Lower lobe of right lung (tissue), 2 donors: ENCODE results near the gene DCAF15. TPM values are rescaled to one million over a fixed set of nuclear protein-coding genes. Genes with fewer than 3 reads are reported as not detected.

Source experiments
- ATAC-seq, 2 donors: fragments of 200-7000 bp; cut with Tn5 transposase; one replicate each; pipeline ENCODE4 v1.9.1; 2020 to 2022; ENCODE audit warnings: mild to moderate bottlenecking in 2 of 2, moderate library complexity in 2 of 2
- DNase-seq: peaks from one replicate; pipeline ENCODE4 v3.0.0-alpha.2; 2020
- H3K27ac ChIP-seq: fragments of 200-600 bp; one replicate; pipeline ENCODE4 v1.8.0; 2022
- H3K27me3 ChIP-seq: fragments of 200-600 bp; one replicate; pipeline ENCODE4 v1.8.0; 2022; ENCODE audit warnings: low read depth
- H3K36me3 ChIP-seq: fragments of 200-600 bp; one replicate; pipeline ENCODE4 v1.8.0; 2022; ENCODE audit warnings: mild to moderate bottlenecking
- H3K4me1 ChIP-seq: fragments of 200-600 bp; one replicate; pipeline ENCODE4 v1.8.0; 2022
- H3K4me3 ChIP-seq: fragments of 200-600 bp; one replicate; pipeline ENCODE4 v1.8.0; 2022; ENCODE audit warnings: mild to moderate bottlenecking
- H3K9me3 ChIP-seq: fragments of 200-600 bp; one replicate; pipeline ENCODE4 v1.8.0; 2022
- intact Hi-C: fragments of 100-400 bp; cut with DNase I; formaldehyde crosslinking; loops from one replicate; pipeline ENCODE4 v1.11.0; 2022
- total RNA-seq: library from RNA; stranded (reverse); fragmentation: NEBNext Ultra II Directional; extraction: Animal tissue kit (Norgen Biotek cat#: 25700); gene quantifications from one replicate; pipeline ENCODE4 v1.2.1, GENCODE V29; 2021
- TF ChIP-seq, protein P1 (sequence below): fragments of 200-600 bp; IDR thresholded peaks from one replicate; pipeline ENCODE4 v1.8.0; 2022; ENCODE audit warnings: antibody characterized with exemption, mild to moderate bottlenecking
- donor health status: DM: no; HTN: yes; CAD: no; lungs with severe emphysema.

The DCAF15 gene
- total RNA-seq, 1 donor from 2014 or later, result 28.4 TPM

DNA sequence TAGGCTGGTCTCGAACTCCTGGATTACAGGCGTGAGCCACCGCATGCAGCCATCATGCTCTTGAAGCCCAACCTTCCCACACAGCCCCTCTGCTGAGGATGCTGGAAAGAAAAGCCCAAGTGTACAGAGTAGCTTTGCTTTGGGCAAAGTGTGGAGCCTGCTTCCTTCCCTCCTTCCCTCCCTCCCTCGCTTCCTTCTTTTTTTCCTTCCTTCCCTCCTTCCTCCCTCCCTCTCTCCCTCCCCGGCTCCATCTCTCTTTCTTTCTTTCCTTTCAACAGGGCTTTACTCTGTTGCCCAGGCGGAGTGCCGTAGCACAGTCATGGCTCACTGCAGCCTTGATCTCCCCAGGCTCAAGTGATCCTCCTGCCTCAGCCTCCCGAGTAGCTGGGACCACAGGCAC is 43.6 kb upstream of the DCAF15 start:
- no peak overlapping the region for H3K4me3 ChIP-seq
- DNase-seq (no peak), ATAC-seq (no peak)
- peaks cover 42% of the 10 kb centered on the region for H3K36me3 ChIP-seq
- H3K4me1 ChIP-seq, result peaks cover 22% of the 10 kb centered on the region
- H3K27me3 ChIP-seq, result no peaks in the 10 kb centered on the region
- intact Hi-C loops, result no loop called here
- H3K9me3 ChIP-seq, result no peaks in the 10 kb centered on the region
- TF ChIP-seq, protein P1, sequence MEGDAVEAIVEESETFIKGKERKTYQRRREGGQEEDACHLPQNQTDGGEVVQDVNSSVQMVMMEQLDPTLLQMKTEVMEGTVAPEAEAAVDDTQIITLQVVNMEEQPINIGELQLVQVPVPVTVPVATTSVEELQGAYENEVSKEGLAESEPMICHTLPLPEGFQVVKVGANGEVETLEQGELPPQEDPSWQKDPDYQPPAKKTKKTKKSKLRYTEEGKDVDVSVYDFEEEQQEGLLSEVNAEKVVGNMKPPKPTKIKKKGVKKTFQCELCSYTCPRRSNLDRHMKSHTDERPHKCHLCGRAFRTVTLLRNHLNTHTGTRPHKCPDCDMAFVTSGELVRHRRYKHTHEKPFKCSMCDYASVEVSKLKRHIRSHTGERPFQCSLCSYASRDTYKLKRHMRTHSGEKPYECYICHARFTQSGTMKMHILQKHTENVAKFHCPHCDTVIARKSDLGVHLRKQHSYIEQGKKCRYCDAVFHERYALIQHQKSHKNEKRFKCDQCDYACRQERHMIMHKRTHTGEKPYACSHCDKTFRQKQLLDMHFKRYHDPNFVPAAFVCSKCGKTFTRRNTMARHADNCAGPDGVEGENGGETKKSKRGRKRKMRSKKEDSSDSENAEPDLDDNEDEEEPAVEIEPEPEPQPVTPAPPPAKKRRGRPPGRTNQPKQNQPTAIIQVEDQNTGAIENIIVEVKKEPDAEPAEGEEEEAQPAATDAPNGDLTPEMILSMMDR, result no peak
- H3K27ac ChIP-seq, result no peak overlapping the region

GRCh38 chr19:13909430-13909829 is 42.9 kb upstream of the DCAF15 start:
- ATAC-seq, result no peak
- no peak overlapping the region for H3K27ac ChIP-seq
- H3K27me3 ChIP-seq, result no peaks in the 10 kb centered on the region
- no peaks in the 10 kb centered on the region for H3K9me3 ChIP-seq
- peaks cover 50% of the 10 kb centered on the region for H3K36me3 ChIP-seq
- no peak overlapping the region for H3K4me3 ChIP-seq
- peaks cover 22% of the 10 kb centered on the region for H3K4me1 ChIP-seq
- intact Hi-C loops, result no loop called here
- no peak for DNase-seq
- TF ChIP-seq, protein P1, result no peak

DNA sequence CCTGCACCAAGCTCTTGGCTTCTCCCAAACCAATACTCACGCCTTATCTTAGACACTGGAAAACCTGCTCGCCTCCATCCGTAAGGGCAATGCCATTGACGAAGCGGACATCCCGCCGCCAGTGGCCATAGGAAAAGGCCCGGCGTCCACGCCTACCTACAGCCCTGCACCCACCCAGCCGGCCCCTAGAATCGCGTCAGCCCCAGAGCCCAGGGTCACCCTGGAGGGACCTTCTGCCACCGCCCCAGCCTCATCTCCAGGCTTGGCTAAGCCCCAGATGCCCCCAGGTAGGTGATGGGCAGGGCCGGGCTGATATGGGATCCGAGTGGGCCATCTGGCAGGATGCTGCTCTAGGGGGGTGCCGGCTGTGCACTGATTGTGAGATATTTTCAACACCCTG is 39.0 kb upstream of the DCAF15 start:
- H3K36me3 ChIP-seq, result peaks cover 86% of the 10 kb centered on the region
- intact Hi-C loops, result no loop called here
- H3K4me1 ChIP-seq, result peaks cover 10% of the 10 kb centered on the region
- no peak overlapping the region for H3K27ac ChIP-seq
- TF ChIP-seq, protein P1, result no peak
- H3K4me3 ChIP-seq, result no peak overlapping the region
- H3K9me3 ChIP-seq, result no peaks in the 10 kb centered on the region
- H3K27me3 ChIP-seq, result no peaks in the 10 kb centered on the region
- peak in 1 of 2 donors; percentile 7 for ATAC-seq
- no peak for DNase-seq

DNA sequence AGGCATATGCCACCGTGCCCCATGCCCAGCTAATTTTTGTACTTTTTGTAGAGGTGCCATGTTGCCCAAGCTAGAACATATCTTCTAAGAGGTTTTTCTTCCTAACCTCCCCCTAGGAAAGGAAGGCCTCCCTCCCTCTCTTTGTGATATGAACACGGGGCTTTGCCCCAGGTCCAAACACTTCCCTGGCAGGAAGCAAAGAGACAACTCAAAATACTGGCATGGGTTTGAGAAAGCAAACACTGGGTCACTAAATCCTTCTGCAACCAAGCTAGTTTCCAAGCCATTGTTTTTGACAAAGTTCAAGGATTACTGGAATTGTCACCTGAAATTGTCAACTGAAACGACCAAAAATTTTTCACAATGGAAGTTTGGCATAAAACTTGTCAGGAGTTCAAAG is 37.5 kb upstream of the DCAF15 start:
- Histone ChIP-seq H3K4me1 (peaks cover 10% of the 10 kb centered on the region), H3K36me3 (peaks cover 94% of the 10 kb centered on the region), H3K27ac (no peak overlapping the region), H3K4me3 (no peak overlapping the region), H3K9me3 (no peaks in the 10 kb centered on the region), H3K27me3 (no peaks in the 10 kb centered on the region)
- intact Hi-C loops, result no loop called here
- DNase-seq (no peak), ATAC-seq (no peak)
- TF ChIP-seq, protein P1, result no peak

- intact Hi-C loops, result no loop called here
- peak; percentile 13 to 32 for ATAC-seq
- Histone ChIP-seq H3K27ac (no peak overlapping the region), H3K9me3 (no peaks in the 10 kb centered on the region), H3K4me1 (peaks cover 10% of the 10 kb centered on the region), H3K4me3 (no peak overlapping the region), H3K27me3 (no peaks in the 10 kb centered on the region), H3K36me3 (peaks cover 95% of the 10 kb centered on the region)
- TF ChIP-seq, protein P1, result no peak
- no peak for DNase-seq
Measured at GRCh38 chr19:13917888-13918406, 34.4 kb upstream of the DCAF15 start.
